OCI-LY3 (cell line): ENCODE results near the gene TROAP.
A peak's percentile ranks its signal among the peaks of the same experiment; 100 is the strongest.

Experiments used
- H2AFZ ChIP-seq: fragments of 200-600, 300-600 bp; shearing (Covaris generic); 2 replicates; pipeline ENCODE4 v1.6.0; 2014; ENCODE audit warnings: antibody characterized with exemption, low read depth, low read length
- H3K27ac ChIP-seq: fragments of 200-600, 300-600 bp; sonication (generic); 2 replicates; pipeline ENCODE4 v1.5.1; 2014; ENCODE audit warnings: mild to moderate bottlenecking, low read length, moderate library complexity, mixed read lengths
- H3K27me3 ChIP-seq: fragments of 200-600, 300-600 bp; sonication (generic); 2 replicates; pipeline ENCODE4 v1.6.1; 2014; ENCODE audit warnings: low read depth, low read length, mixed read lengths
- H3K36me3 ChIP-seq: fragments of 200-600, 300-600 bp; sonication (generic); replicated peaks from 2 replicates; pipeline ENCODE3; 2014; ENCODE audit warnings: low read depth, low read length, mixed read lengths
- H3K4me1 ChIP-seq: fragments of 300-600, 200-600 bp; sonication (generic); 2 replicates; pipeline ENCODE4 v1.6.1; 2014; ENCODE audit warnings: low read length, mixed read lengths
- H3K4me2 ChIP-seq: fragments of 200-600, 300-600 bp; sonication (generic); 2 replicates; pipeline ENCODE4 v1.6.1; 2014; ENCODE audit warnings: low read length, mixed read lengths
- H3K4me3 ChIP-seq: fragments of 300-600, 200-600 bp; sonication (generic); 2 replicates; pipeline ENCODE4 v1.5.1; 2014; ENCODE audit warnings: antibody characterized with exemption, mild to moderate bottlenecking, low read length, moderate library complexity
- H3K79me2 ChIP-seq: fragments of 300-600, 200-600 bp; shearing (Covaris generic); 2 replicates; pipeline ENCODE4 v1.6.1; 2014; ENCODE audit warnings: mild to moderate bottlenecking, low read length, mixed read lengths
- H3K9ac ChIP-seq: fragments of 300-600, 200-600 bp; shearing (Covaris generic); 2 replicates; pipeline ENCODE4 v1.6.0; 2014; ENCODE audit warnings: mild to moderate bottlenecking, low read length, moderate library complexity
- H3K9me3 ChIP-seq: fragments of 200-600, 300-600 bp; shearing (Covaris generic); 2 replicates; pipeline ENCODE4 v1.6.1; 2014; ENCODE audit warnings: low read length, mixed read lengths; ENCODE audit not compliant: insufficient read depth
- H4K20me1 ChIP-seq: fragments of 200-600, 300-600 bp; sonication (generic); 2 replicates; pipeline ENCODE4 v1.6.1; 2016; ENCODE audit warnings: low read length, mixed read lengths; ENCODE audit not compliant: insufficient read depth
- EZH2phosphoT487 ChIP-seq: fragments of 200-600 bp; shearing (Covaris generic); IDR thresholded peaks from 2 replicates; pipeline ENCODE4 v1.6.1; 2018; ENCODE audit warnings: antibody characterized with exemption, mixed run types, low read depth
- TF ChIP-seq, protein P1 (sequence below): fragments of 200-600, 300-600 bp; sonication (generic); IDR thresholded peaks from 2 replicates; pipeline ENCODE4 v1.5.1; 2014; ENCODE audit warnings: antibody characterized with exemption, low read length, low read depth

Gene TROAP

DNA sequence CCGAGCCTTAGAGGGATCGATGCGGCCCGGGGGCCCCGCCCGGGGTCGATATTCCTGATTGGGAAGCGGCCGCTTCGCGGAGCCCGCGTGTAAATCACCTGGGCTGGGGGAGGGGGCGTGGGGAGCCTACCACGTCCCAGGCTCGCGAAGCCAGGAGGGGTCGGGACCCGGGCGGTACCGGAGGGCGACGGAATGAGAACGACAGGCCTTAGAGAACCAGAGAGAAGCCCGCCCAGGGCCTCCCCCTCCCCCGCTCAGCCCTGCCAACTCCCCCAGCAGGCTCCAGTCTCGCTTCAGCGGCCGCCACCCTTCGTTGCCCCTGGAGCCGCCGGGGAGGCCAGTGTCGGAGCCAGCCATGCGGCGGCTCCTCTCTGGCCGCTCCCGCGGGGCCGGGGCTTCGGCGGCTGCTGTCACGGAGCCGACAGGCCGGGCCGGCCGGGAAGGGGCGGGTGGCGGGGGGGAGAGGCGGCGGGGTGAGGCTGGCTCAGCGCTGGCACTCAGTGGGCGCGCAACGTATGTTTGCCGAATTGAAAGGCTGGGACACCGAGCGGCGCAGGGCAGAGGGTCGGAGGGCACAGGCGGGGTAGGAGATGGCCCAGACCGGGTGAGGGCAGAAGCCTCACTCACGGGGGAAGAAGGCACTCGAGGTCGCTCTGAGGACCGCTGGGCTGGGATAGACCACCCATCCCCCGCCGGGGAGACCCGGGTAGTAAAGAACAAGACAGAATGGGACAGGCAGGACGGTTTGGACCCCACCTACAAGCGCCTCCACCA is 22.2 kb downstream of the TROAP start:
- Histone ChIP-seq H3K79me2 (no peaks in the 10 kb centered on the region), H2AFZ (no peak overlapping the region), H4K20me1 (no peaks in the 10 kb centered on the region), H3K27ac (no peak overlapping the region), H3K36me3 (no peaks in the 10 kb centered on the region), H3K4me1 (peaks cover 20% of the 10 kb centered on the region), H3K9me3 (no peaks in the 10 kb centered on the region), H3K9ac (no peak overlapping the region), H3K27me3 (peaks cover 16% of the 10 kb centered on the region), H3K4me3 (no peak overlapping the region), H3K4me2 (no peak overlapping the region)
- TF ChIP-seq EZH2phosphoT487: no peak
- TF ChIP-seq, protein P1, sequence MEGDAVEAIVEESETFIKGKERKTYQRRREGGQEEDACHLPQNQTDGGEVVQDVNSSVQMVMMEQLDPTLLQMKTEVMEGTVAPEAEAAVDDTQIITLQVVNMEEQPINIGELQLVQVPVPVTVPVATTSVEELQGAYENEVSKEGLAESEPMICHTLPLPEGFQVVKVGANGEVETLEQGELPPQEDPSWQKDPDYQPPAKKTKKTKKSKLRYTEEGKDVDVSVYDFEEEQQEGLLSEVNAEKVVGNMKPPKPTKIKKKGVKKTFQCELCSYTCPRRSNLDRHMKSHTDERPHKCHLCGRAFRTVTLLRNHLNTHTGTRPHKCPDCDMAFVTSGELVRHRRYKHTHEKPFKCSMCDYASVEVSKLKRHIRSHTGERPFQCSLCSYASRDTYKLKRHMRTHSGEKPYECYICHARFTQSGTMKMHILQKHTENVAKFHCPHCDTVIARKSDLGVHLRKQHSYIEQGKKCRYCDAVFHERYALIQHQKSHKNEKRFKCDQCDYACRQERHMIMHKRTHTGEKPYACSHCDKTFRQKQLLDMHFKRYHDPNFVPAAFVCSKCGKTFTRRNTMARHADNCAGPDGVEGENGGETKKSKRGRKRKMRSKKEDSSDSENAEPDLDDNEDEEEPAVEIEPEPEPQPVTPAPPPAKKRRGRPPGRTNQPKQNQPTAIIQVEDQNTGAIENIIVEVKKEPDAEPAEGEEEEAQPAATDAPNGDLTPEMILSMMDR: no peak

DNA sequence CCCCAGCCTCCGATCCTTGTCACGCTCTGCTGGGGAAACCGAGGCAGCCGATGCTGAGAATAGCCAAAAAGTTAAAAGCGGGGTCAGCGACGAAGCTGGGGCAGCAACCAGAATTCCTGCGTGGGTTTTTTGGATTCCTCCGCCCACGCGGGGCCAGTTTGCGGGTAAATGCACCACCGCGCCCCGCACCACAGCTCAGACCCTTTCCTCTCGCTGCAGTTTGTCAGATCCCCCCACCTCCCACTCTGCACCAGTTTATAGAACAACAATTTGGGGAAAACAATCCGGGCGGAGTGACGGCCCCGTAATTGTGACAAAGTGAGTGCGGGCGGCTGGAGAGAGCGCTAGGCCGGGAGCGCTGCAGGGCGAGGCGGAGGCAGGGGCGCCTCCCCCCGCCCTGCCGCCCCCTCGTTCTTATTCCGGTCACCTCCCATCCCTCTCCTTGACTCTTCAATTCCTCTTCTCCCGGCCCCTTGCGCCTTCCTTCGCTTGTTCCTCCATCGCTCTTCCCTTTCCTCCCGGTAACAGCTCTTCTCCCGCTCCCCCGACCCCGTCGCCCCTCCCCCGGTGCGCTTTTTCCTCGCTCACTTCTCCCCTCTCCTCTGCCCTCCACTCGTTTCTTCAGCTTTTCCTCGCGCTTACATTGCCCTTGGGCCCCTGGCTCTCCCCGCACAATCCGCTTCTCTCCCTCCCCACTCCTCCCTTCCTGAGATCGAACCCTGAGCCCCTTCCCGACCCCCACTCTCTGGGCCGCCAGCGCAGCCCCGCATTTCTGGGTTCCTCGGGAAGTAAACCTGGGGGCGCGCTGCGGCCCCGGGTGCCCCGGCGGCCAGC is 23.0 kb downstream of the TROAP start:
- H3K4me1 ChIP-seq: peaks cover 20% of the 10 kb centered on the region
- no peaks in the 10 kb centered on the region for H3K9me3 ChIP-seq
- TF ChIP-seq EZH2phosphoT487: no peak
- TF ChIP-seq, protein P1: no peak
- H3K36me3 ChIP-seq: no peaks in the 10 kb centered on the region
- H4K20me1 ChIP-seq: no peaks in the 10 kb centered on the region
- H3K9ac ChIP-seq: no peak overlapping the region
- H3K79me2 ChIP-seq: no peaks in the 10 kb centered on the region
- H3K27me3 ChIP-seq: peaks cover 16% of the 10 kb centered on the region
- no peak overlapping the region for H3K27ac ChIP-seq
- H3K4me2 ChIP-seq: no peak overlapping the region
- no peak overlapping the region for H3K4me3 ChIP-seq
- no peak overlapping the region for H2AFZ ChIP-seq

DNA sequence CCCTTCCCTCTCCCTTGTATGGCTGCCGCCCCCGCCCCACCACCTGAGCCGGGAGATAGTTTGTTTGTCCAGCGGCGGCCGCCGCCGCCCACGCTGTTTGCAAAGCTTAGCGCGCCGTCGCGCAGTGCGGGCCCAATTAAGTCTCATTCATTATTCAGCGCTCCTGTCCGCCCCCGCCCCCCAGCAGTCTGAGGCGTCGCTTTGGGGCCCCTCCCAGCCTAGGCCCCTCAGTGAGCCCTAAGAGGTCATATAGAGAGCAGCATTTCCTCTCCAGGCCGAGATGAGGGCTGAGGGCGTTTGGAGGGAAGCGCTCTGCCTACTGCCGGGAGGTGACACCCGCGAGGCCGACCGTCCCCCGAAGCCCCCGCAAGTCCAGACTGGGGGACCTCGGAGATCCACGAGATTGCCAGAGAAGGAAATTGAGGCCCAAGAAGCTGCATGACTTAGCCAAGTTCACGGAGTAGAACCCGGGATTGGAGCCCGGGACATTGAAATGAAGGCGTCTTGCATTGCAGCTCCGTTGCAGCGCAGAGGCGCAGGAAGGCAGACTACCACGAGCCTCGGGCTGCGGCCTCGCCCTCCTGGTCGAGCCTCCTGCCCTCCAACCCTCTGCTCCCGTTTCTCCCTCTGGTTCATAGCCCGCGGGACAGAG is 23.7 kb downstream of the TROAP start, which contains the start of gene DNAJC22:
DNAJC22 (plus strand) TSS at position 230 of the 652 bp plus-strand sequence. CDS start 1,985 bp downstream, outside the sequence.
- peak within 1 kb of the TSS; percentile 52 for H3K9ac ChIP-seq
- H3K27ac ChIP-seq: no peak within 1 kb of the TSS
- H3K36me3 ChIP-seq: no peaks in the 10 kb centered on the region
- H2AFZ ChIP-seq: peak within 1 kb of the TSS; percentile 88
- H3K79me2 ChIP-seq: no peaks in the 10 kb centered on the region
- peaks cover 20% of the 10 kb centered on the region for H3K4me1 ChIP-seq
- H3K9me3 ChIP-seq: no peaks in the 10 kb centered on the region
- peak within 1 kb of the TSS; percentile 78 for H3K4me2 ChIP-seq
- H3K27me3 ChIP-seq: peaks cover 16% of the 10 kb centered on the region
- TF ChIP-seq EZH2phosphoT487: no peak
- TF ChIP-seq, protein P1: no peak
- H4K20me1 ChIP-seq: no peaks in the 10 kb centered on the region
- H3K4me3 ChIP-seq: peak within 1 kb of the TSS; percentile 73
